H9 (cell line): ENCODE results near the gene CAVIN4. TPM values are rescaled to one million over a fixed set of nuclear protein-coding genes. Genes with fewer than 3 reads are reported as not detected.

Experiments
- DNase-seq: peaks from one replicate; pipeline ENCODE4 v3.0.0-alpha.2; 2017
- H2AFZ ChIP-seq: one replicate; pipeline ENCODE4 v1.6.1; 2013; ENCODE audit warnings: mild to moderate bottlenecking, low read length, control low read depth, moderate library complexity
- H2AK5ac ChIP-seq: 2 replicates; pipeline ENCODE4 v1.6.1; 2013; ENCODE audit warnings: low read length, control low read depth, mixed read lengths; ENCODE audit not compliant: insufficient read length
- H2BK120ac ChIP-seq: one replicate; pipeline ENCODE4 v1.6.1; 2013; ENCODE audit warnings: low read depth, mild to moderate bottlenecking, low read length, control low read depth, inconsistent platforms; ENCODE audit not compliant: poor library complexity, severe bottlenecking
- H2BK12ac ChIP-seq: 2 replicates; pipeline ENCODE4 v1.6.1; 2013; ENCODE audit warnings: low read length, control low read depth, mixed read lengths, low read depth; ENCODE audit not compliant: insufficient read length
- H2BK15ac ChIP-seq: 2 replicates; pipeline ENCODE4 v1.6.1; 2013; ENCODE audit warnings: low read depth, low read length, control low read depth
- H2BK20ac ChIP-seq: one replicate; pipeline ENCODE4 v1.6.1; 2013; ENCODE audit warnings: low read depth, mild to moderate bottlenecking, low read length, control low read depth, inconsistent platforms; ENCODE audit not compliant: poor library complexity, severe bottlenecking
- H2BK5ac ChIP-seq: 2 replicates; pipeline ENCODE4 v1.6.1; 2013; ENCODE audit warnings: low read length, control low read depth, mixed read lengths; ENCODE audit not compliant: insufficient read length
- H3K14ac ChIP-seq: 2 replicates; pipeline ENCODE4 v1.6.1; 2013; ENCODE audit warnings: low read length, control low read depth; ENCODE audit not compliant: insufficient read depth
- H3K18ac ChIP-seq: 2 replicates; pipeline ENCODE4 v1.6.1; 2013; ENCODE audit warnings: low read depth, mild to moderate bottlenecking, mixed read lengths, low read length, control low read depth; ENCODE audit not compliant: insufficient read length
- H3K23ac ChIP-seq: 2 replicates; pipeline ENCODE4 v1.6.1; 2013; ENCODE audit warnings: low read length, control low read depth, mixed read lengths, low read depth; ENCODE audit not compliant: insufficient read length
- H3K23me2 ChIP-seq: 2 replicates; pipeline ENCODE4 v1.6.1; 2013; ENCODE audit warnings: low read depth, mild to moderate bottlenecking, mixed read lengths, low read length, control low read depth; ENCODE audit not compliant: insufficient read length, poor library complexity, severe bottlenecking
- H3K27ac ChIP-seq: 2 replicates; pipeline ENCODE4 v1.5.1; 2013; ENCODE audit warnings: low read length, control low read depth, mixed read lengths, low read depth; ENCODE audit not compliant: insufficient read length
- H3K27me3 ChIP-seq: 2 replicates; pipeline ENCODE4 v1.6.1; 2013; ENCODE audit warnings: low read length, control low read depth, inconsistent platforms; ENCODE audit not compliant: insufficient read depth
- H3K4ac ChIP-seq: 2 replicates; pipeline ENCODE4 v1.6.1; 2013; ENCODE audit warnings: low read depth, mild to moderate bottlenecking, control low read depth, inconsistent platforms, low read length, moderate library complexity
- H3K4me1 ChIP-seq: 2 replicates; pipeline ENCODE4 v1.6.1; 2013; ENCODE audit warnings: low read length, control low read depth, inconsistent platforms; ENCODE audit not compliant: insufficient read depth
- H3K4me2 ChIP-seq: 2 replicates; pipeline ENCODE4 v1.6.1; 2013; ENCODE audit warnings: low read length, control low read depth, mixed read lengths; ENCODE audit not compliant: insufficient read length, insufficient read depth
- H3K56ac ChIP-seq: 2 replicates; pipeline ENCODE4 v1.6.1; 2013; ENCODE audit warnings: low read depth, mild to moderate bottlenecking, mixed read lengths, low read length, control low read depth; ENCODE audit not compliant: insufficient read length
- H3K79me1 ChIP-seq: 2 replicates; pipeline ENCODE4 v1.6.1; 2013; ENCODE audit warnings: low read depth, mild to moderate bottlenecking, moderate library complexity, low read length, control low read depth, inconsistent platforms; ENCODE audit not compliant: insufficient read depth, poor library complexity, severe bottlenecking
- H3K79me2 ChIP-seq: 2 replicates; pipeline ENCODE4 v1.6.1; 2013; ENCODE audit warnings: low read length, control low read depth, inconsistent platforms; ENCODE audit not compliant: insufficient read depth
- H3K9ac ChIP-seq: 2 replicates; pipeline ENCODE4 v1.6.1; 2013; ENCODE audit warnings: low read length, control low read depth, mixed read lengths; ENCODE audit not compliant: insufficient read length; ENCODE audit errors: extremely low read depth
- H3K9me3 ChIP-seq: one replicate; pipeline ENCODE4 v1.6.1; 2013; ENCODE audit warnings: low read depth, low read length, inconsistent platforms; ENCODE audit not compliant: control insufficient read depth
- H3T11ph ChIP-seq: one replicate; pipeline ENCODE4 v1.6.1; 2013; ENCODE audit warnings: mild to moderate bottlenecking, low read length, control low read depth, inconsistent platforms
- H4K20me1 ChIP-seq: one replicate; pipeline ENCODE4 v1.6.1; 2013; ENCODE audit not compliant: control insufficient read depth, insufficient read length, insufficient read depth
- H4K5ac ChIP-seq: 2 replicates; pipeline ENCODE4 v1.6.1; 2013; ENCODE audit warnings: low read depth, mild to moderate bottlenecking, mixed read lengths, low read length, control low read depth; ENCODE audit not compliant: insufficient read length
- H4K8ac ChIP-seq: replicated peaks from 2 replicates; pipeline ENCODE4 v1.6.1; 2013; ENCODE audit warnings: low read length, control low read depth, mixed read lengths, low read depth; ENCODE audit not compliant: insufficient read length
- H4K91ac ChIP-seq: 2 replicates; pipeline ENCODE4 v1.6.1; 2013; ENCODE audit warnings: low read depth, mild to moderate bottlenecking, moderate library complexity, mixed read lengths, low read length, control low read depth; ENCODE audit not compliant: insufficient read length
- H3K27ac Mint-ChIP-seq, 3 experiments: 2 replicates in 2 of 3; 3 replicates in 1 of 3; pipeline ENCODE4 v1.8.0; 2020 to 2021; ENCODE audit warnings: mixed read lengths in 3 of 3, mild to moderate bottlenecking in 1 of 3, moderate library complexity in 1 of 3
- H3K27me3 Mint-ChIP-seq: 2 replicates; pipeline ENCODE4 v1.8.0; 2021; ENCODE audit warnings: low read depth, mild to moderate bottlenecking, moderate library complexity, mixed read lengths
- H3K36me3 Mint-ChIP-seq, 3 experiments: 2 replicates in 2 of 3; 3 replicates in 1 of 3; pipeline ENCODE4 v1.8.0; 2020 to 2021; ENCODE audit warnings: low read depth in 3 of 3, mixed read lengths in 3 of 3; ENCODE audit not compliant: insufficient read depth in 1 of 3
- H3K4me1 Mint-ChIP-seq, 2 experiments: 2 replicates each; pipeline ENCODE4 v1.8.0; 2020; ENCODE audit warnings: mixed read lengths in 2 of 2
- H3K4me3 Mint-ChIP-seq, 2 experiments: 2 replicates in 1 of 2; 3 replicates in 1 of 2; pipeline ENCODE4 v1.8.0; 2020 to 2021; ENCODE audit warnings: mild to moderate bottlenecking in 2 of 2, mixed read lengths in 2 of 2, moderate library complexity in 1 of 2
- H3K9me3 Mint-ChIP-seq, 2 experiments: 2 replicates in 1 of 2; 3 replicates in 1 of 2; pipeline ENCODE4 v1.8.0; 2020; ENCODE audit warnings: mild to moderate bottlenecking in 2 of 2, mixed read lengths in 2 of 2, moderate library complexity in 1 of 2
- WGBS: extraction: QIAGEN DNeasy Blood & Tissue Kit; methylation state at CpG from one replicate; pipeline ENCODE4 v1.1.7; 2013; ENCODE audit warnings: missing lambda C conversion rate, low lambda C conversion rate, mixed read lengths; ENCODE audit not compliant: insufficient read length; ENCODE audit errors: extremely low coverage; 5-methylcytosine and 5-hydroxymethylcytosine counted together
- total RNA-seq: library from RNA; stranded (reverse); gene quantifications from 2 replicates; pipeline ENCODE4 v1.2.1, GENCODE V29; 2021
- TF ChIP-seq, protein P1 (sequence below): fragments of 200-600 bp; sonication (generic); conservative IDR thresholded peaks from 3 replicates; pipeline ENCODE4 v1.8.0; 2021; ENCODE audit warnings: antibody characterized with exemption, mild to moderate bottlenecking

The CAVIN4 gene
- total RNA-seq, 1 experiment from 2014 or later = 7.3 TPM

DNA sequence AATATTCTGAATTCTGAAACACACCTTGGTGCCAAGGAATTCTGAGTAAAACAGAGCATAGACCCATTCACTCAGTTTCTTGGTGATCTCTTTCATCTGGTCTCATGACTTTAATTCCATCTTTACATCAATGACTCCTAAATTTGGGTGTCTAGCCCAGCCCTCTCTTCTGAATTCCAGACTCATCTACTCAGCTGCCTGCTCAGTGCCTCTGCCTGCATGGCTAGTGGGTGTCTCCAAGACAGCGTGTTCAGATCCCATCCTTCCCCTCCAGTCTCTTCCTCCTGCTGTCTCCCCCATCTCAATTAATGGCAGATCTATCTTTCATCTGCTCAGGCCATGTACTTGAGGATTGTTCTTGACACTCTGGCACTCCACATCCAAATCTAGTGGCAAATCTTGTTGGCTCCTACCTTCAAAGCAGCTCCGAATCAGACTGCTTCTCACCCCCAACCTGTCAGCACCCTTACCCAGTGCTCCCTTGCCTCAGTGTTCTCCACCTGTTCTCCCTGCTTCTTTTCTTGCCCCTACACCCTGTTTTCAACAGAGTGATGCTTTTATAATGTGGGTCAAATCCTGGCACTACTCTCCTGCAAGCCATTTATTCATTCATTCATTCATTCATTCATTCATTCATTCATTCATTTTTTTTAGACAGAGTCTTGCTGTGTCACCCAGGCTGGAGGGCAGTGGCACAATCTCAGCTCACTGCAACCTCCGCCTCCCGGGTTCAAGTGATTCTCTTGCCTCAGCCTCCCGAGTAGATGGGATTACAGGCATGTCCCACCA lies 5.3 kb downstream of the CAVIN4 start:
- no peak overlapping the region for H3K14ac ChIP-seq
- no peak for DNase-seq
- H3K27ac ChIP-seq = no peak overlapping the region
- Mint-ChIP-seq H3K9me3 (no peaks in the 10 kb centered on the region), H3K27me3 (no peaks in the 10 kb centered on the region), H3K36me3 (peaks cover 4 to 26% (median 18%) of the 10 kb centered on the region in 3 experiments; a peak in 6 of 7 replicates), H3K27ac (no peak overlapping the region), H3K4me1 (peaks cover 0 to 5% of the 10 kb centered on the region in 2 experiments; a peak in 1 of 4 replicates), H3K4me3 (no peak overlapping the region)
- H2BK15ac ChIP-seq = no peak overlapping the region
- H3K9me3 ChIP-seq = no peaks in the 10 kb centered on the region
- no peaks in the 10 kb centered on the region for H4K20me1 ChIP-seq
- WGBS = no CpG with 5 or more reads among the region's 5 CpGs
- no peak overlapping the region for H2BK20ac ChIP-seq
- H3K4ac ChIP-seq = no peak overlapping the region
- H3K9ac ChIP-seq = no peak overlapping the region
- H2AK5ac ChIP-seq = no peak overlapping the region
- no peaks in the 10 kb centered on the region for H3K27me3 ChIP-seq
- no peak overlapping the region for H4K8ac ChIP-seq
- H3K18ac ChIP-seq = no peak overlapping the region
- H2BK5ac ChIP-seq = no peak overlapping the region
- no peaks in the 10 kb centered on the region for H3K4me1 ChIP-seq
- no peaks in the 10 kb centered on the region for H3K79me2 ChIP-seq
- no peak overlapping the region for H3K23ac ChIP-seq
- H3T11ph ChIP-seq = no peak overlapping the region
- H2BK120ac ChIP-seq = no peak overlapping the region
- no peaks in the 10 kb centered on the region for H3K23me2 ChIP-seq
- H3K4me2 ChIP-seq = no peak overlapping the region
- no peak overlapping the region for H3K56ac ChIP-seq
- no peak overlapping the region for H4K91ac ChIP-seq
- no peak overlapping the region for H2AFZ ChIP-seq
- no peak overlapping the region for H2BK12ac ChIP-seq
- H4K5ac ChIP-seq = no peak overlapping the region
- no peaks in the 10 kb centered on the region for H3K79me1 ChIP-seq
- TF ChIP-seq, protein P1, sequence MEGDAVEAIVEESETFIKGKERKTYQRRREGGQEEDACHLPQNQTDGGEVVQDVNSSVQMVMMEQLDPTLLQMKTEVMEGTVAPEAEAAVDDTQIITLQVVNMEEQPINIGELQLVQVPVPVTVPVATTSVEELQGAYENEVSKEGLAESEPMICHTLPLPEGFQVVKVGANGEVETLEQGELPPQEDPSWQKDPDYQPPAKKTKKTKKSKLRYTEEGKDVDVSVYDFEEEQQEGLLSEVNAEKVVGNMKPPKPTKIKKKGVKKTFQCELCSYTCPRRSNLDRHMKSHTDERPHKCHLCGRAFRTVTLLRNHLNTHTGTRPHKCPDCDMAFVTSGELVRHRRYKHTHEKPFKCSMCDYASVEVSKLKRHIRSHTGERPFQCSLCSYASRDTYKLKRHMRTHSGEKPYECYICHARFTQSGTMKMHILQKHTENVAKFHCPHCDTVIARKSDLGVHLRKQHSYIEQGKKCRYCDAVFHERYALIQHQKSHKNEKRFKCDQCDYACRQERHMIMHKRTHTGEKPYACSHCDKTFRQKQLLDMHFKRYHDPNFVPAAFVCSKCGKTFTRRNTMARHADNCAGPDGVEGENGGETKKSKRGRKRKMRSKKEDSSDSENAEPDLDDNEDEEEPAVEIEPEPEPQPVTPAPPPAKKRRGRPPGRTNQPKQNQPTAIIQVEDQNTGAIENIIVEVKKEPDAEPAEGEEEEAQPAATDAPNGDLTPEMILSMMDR = no peak
